NCI-H1048 (cell line): ENCODE measurements around the gene MCOLN2.
"Not testable (repeated sequence)": the region's sequence is repeated elsewhere in the genome, so short reads cannot be mapped to it uniquely, and the experiment has no call there.

Experiments
- DNase-seq: peaks from one replicate; lab custom pipeline; 2025; lab: John Stamatoyannopoulos, UW

Gene MCOLN2

DNA sequence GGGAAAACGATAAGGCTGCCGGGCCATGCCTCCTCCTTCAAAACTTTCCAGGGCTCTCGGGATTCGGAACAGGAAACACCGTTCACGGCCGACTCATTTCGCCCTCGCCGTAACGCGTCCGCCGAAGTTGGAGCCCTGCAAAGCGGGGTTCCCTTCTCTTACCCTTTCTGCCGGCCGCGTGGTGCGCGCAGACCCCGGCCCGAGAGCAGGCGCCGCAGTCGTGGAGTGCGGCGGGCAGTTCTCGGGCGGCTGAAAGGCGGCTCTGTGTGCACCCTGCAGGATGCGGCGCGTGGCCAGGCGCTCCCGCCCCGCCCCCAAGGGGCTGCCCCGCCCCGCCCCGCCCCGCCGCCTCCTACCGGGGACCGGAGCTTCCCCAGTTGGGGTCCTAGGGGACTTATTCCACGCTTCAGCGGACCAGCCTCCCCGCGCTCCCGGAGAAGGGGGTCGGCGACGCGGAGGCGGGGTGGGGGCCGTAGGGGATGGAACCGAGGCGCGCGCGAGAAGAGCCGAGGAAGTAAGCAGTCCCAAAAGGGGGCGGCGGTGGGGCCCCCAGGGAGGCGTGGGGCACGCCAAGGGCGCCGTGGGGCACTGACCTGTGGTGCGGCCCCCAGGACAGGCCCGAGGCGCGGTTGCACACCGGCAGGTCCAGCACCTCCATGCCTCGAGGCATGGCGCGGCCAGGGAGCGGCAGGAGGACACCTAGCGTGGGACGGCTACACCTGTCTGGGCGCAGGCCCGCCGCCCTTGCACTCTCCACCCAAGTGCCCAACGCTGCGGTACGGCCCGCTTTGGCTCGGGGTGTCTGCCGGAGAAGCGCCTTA, at the start of gene MCOLN2:
Gene MCOLN2, minus strand, starts transcription at position 268 of the 821 bp plus-strand sequence. Its CDS starts 241 bp downstream, at position 27.
- DNase-seq: peak; percentile 20

DNA sequence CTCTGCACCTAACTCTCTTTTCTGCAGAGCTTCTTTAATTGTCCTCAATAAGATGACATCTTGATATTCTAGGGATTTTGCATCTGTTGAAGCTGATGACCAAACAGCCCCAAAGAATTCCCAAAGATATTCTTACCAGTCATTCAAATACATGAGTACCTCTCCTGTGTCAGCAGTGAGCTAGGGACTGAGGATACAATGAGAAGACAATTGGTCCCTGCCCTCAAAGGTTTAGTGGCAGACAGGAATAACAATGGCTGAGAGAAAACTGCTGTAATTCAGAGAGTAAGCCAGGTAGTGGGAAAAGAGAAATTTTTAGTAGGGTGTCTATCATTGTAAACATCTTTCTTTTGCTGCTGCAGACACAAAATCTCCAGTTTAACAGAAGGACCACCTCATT, 45.5 kb upstream of the MCOLN2 start:
- DNase-seq: no peak

DNA sequence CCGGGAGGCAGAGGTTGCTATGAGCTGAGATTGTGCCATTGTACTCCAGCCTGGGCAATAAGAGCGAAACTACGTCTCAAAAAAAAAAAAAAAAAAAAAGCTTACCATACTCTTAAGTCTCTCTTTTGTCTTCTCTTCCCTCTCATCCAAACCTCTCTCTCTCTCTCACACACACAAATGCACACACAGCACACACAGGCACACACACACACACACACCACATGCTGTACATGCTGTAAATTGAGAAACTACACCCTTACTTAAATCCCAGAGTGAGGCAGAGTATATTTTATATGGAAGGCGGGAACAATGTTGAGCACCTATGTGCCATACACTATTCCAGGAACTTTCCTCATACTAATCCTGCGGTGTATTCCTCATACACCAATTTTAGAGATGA, 44.9 kb upstream of the MCOLN2 start:
- DNase-seq: no peak

DNA sequence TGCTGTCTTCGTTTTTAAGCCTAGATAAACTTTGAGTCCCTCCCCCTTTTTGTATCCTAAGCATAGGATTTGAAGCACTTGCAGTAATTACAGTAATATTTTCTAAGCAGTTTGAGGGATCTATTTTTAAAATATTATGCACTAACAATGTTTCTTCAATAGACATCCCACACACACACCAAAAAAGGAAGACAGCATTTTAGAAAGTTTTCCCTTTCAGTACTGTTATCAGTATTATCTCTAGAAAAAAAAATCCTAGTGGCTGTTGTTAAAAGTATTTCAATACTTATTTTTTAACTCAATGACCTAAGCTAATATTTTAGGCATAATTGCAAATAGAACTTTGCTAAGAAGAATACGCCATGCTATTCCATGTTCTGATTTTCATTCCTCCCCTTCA, 36.3 kb upstream of the MCOLN2 start:
- DNase-seq: no peak

DNA sequence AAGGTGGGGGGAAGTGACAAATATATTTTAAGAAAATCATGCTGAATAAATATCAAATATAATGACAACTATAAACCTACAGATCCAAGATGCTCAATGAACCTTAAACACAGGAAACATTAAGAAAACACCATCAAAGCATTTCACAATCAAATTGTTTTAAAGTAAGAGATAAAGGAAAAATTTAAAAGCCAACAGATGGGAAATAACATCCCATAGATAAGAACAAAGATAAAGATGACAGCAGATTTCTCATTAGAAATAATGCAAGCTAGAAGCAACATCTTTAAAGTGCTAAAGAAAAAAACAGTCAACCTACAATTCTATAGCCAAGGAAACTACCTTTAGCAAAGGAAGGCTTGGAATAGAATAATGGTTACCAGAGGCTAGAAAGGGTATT, 33.6 kb upstream of the MCOLN2 start:
- DNase-seq: no peak

DNA sequence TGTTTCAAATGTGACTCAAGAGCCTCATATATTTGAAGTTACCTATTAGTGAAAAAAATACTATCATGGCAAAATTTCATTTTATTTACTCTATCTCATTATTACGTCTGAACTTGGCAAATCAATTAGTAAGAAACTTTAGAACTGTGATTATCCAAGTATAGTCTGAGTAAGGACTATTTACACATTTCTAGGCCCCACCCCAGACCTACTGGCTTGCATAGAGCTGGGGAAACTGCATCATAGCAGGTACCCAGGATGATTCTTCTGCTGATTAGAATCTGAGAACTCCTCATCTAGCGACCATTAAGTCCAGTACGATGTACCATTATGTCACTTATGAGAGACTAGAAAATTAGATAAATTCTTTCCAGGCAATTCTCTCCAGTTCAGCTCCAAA, 31.2 kb upstream of the MCOLN2 start:
- DNase-seq: no peak

DNA sequence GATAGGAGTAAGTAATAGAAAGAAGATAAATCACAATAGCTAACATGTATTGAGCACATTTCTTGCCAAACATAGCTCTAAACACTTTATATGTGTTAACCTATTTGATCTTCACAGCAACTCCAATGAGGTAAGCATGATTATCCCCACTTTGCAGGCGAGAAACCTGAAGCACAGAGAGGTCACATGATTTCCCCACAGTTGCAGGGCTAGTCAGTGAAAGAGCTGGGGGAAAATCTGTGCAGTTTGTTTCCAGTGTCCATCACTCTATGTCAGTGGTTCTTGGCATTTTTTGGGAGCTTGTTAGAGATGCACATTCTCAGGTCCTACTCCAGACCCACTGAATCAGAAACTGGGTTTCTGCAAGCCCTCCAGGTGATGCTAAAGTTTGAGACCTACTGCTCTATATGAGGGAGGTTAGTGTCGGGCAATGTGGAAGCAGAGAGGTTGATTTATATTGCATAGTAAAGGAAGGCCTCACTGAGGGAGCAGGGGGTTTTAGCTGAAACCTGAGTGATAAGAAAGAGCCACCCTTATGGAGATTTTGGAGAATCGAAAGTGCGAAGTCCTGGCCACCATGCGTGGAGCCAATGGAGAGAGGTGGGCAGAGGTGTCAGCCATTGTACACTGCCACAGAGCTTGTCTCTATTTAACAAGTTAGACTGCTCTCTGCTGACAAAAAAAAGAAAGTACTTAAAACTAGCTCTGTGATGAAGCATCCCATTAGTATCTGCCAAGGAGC, 30.5 kb upstream of the MCOLN2 start:
- DNase-seq: no peak

DNA sequence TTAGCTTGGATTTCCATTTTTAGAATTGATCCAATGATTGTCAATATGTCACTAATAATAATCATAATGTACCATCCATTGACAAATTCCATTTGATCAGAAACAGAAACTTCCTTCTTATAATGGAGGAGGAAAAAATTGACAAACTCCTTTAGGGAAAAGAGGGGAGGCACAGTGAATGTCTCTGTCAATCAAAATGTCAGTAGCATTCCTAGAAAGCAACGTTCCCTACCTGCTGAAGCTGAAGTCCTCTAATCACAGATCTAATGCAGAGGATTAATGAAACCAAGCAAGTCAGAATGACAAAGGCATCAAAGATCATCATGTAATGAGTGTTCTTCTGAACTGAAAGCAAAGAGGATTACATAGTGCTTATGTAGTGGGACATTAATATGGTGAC, 29.0 kb upstream of the MCOLN2 start:
- no peak for DNase-seq

DNA sequence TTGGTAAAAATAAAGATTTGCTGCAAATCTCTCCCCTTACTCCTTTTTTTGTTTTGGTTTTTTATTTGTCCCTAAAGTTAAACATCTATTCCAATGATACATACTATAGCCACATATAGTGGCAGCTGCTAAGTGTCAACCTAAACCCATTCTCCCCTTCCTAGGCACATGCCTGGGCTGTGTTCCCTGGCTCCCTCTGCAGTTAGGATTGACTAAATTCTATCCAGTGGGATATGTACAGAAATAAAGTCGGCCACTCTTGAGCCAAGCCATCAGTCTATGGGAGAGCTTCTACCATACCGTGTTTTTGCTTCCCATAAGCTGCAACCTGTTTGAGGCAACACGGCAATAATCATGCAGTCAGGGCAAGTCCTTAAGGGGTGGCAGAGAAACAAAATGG, 27.8 kb upstream of the MCOLN2 start:
- DNase-seq: no peak

DNA sequence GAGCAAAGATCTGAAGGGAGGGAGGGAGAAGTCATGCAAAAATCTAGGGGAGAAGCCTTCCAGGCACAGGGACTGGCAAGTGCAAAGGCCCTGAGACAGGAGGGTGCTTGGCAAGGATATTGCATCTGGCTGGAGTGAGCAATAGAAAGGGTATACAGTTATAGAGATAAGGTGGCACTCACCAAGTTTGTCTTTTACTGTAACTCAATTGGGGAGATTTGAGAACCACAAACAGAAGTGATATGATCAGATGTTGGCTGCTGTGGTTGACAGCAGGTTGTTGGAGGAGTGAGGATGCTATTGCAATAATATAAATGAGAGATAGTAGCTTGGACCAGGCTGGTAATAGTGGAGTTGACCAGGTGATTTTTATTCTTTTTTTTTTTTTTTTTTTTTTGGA, 25.8 kb upstream of the MCOLN2 start:
- no peak for DNase-seq

DNA sequence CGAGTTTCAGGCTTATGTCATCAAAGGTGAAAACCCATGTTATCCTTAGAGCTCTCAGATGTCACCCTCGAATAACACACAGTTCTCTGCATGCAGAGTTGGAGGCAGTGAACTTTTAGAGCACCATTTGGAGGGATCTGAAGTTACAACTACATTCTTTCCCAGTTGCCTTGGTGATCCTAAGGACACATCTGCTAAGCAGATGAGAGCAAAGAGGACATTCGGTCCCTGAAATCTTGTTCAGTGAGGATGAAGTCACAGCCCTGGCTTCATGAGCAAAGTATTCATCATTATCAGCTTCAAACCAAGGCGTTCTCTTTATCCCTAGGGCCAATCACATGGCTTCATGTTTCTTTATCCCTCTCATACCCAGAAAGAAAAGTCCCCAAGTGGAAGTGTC, 23.1 kb upstream of the MCOLN2 start:
- no peak for DNase-seq

DNA sequence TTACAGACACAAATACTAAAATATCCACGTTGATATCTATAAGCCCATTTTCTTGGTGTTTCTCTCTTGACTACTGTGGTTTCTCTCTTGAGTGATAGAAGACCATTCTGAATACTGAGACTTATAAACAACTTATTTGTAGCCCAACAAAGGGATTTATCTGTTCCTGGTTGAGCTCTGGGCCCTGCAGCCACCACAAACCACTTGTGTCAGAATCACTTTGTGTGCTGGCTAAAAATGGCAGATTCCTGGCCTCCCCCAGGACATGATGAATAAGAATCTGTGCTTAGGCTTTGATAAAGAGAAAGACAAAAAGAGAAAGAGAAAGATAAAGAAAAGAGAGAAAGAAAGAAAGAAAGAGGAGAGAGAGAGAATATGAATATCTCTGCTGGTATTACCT, 18.9 kb upstream of the MCOLN2 start:
- DNase-seq: no peak

DNA sequence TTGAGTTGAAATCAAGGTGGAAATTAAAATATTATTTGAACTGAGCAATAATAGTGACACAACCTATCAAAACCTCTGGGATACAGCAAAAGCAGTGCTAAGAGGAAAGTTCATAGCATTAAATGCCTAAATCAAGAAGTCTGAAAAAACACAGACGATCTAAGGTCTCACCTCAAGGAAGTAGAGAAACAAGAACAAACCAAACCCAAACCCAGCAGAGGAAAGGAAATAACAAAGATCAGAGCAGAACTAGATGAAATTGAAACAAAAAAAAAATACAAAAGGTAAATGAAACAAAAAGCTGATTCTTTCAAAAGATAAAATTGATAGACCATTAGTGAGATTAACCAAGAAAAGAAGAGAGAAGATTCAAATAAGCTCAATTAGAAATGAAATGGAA, 8.7 kb upstream of the MCOLN2 start:
- DNase-seq: not testable (repeated sequence)

DNA sequence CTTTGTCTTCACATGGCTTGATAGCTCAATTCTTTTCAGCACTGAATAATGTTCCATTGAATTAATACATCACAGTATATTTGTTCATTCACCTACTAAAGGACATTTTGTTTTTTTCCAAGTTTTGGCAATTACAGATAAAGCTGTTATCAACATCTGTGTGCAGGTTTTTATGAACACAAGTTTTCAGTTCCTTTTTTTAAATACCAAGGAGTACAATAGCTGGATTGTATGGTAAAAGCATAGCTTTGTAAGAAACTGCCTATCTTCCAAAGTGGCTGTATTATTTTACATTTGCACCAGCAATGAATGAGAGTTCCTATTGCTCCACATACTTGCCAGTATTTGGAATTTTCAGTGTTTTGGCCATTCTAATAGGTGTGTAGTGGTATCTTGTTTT, 4.8 kb upstream of the MCOLN2 start:
- no peak for DNase-seq

DNA sequence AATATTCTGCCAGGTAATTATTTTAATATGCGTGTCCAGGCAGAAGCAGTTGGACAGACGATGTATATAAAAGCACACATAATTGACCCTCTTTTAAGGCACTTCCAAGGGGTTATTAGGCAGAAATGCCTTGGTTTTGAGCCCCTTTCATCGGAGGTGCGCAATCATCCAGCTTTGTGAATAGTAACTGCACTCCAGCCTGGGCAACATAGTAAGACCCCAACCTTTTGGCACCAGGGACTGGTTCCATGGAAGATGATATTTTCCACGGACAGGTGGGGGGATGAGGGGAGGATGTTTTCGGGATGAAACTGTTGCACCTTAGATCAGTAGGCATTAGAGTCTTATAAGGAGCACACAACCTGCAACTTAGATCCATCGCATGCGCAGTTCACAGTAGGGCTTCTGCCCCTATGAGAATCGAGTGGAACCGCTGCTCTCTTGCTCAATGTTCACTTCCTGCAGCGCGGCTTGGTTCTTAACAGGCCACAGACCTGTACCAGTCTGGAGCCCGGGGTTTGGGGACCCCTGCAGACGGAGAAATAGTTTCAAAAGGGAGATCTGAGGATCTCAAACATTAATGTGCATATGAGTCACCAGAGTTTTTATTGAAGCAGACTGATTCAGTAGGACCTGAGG, 1.8 kb upstream of the MCOLN2 start:
- no peak for DNase-seq

DNA sequence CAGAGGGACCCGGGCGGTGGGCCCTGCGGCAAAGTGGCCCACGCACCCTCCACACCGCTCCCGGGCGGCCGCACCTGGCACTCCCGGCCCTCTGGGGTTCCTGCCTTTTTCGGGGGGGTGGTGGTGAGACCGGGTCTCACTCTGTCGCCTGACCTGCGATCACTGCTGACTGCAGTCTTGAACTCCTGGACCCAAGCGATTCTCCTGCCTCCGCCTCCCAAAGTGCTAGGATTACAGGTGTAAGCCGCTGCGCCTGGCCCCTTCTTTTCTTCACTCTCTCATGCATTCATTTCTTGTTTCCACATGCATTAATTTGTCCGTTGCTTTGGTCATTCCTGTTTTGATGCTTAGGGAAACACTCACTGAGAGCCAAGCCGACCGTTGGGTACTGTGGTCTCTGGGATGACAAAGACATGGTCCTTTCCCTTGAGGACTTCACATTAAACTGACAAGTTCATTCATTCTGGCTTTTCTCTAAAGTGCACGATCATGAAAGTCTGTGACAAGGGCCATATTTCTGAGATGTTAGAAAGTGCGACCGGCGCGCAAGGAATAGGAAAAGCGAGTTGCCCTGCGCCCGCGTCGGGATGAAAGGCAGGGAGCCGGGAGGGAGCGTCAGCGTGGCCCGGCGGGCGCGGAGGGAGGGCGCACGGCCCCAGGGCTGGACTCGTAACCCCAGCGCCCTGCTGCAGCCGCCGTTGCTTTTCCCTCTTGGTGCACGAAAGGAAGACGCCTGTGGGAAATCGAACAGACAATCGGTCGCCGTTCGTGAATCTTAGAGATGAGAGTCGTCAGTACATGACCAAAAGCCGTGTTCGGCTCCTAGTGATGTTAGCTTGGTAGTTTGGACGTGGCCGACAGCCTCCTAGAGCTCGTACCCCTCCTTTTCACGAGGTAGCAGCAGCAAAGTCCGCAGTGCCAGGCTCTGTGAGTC, 1.0 kb upstream of the MCOLN2 start:
- DNase-seq: no peak

DNA sequence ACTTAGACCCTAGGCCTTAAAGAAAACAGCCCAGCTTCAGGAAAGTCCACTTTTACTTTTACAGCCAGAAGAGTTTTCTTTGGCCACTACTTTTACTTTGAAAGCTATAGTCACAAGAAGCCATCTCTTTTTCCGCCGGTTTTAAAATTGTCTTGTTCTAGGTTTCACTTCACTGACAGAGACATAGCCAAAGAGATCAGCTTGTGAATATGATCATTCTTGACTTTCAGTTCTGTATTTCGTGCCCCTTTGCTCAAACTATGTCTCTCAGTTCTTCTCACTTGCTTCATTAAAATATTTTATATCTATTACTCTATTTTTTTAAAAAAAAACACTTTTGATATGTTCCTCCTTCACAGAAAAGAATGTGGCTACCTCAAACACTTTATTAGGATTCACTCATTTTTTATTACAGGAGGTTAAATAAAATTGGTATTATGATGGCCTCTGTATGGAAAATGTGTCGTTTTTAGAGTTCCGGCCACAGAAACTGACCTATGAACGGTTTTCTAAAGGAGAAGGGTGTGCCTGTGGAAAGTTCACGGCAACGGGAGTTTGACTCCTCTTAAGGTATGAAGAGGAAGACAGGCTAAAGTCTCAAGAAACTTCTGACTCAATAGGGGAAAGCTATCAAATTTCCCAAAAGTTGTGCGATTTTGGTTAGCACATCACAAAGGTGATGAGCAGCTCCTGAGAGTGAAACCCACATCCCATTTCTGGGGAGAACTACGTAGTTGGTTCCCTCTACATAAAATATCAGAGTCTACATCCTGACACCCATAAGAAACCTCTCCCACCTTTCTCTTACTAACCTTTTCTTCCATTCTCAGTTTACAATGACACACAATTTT, 1.2 kb downstream of the MCOLN2 start:
- no peak for DNase-seq

DNA sequence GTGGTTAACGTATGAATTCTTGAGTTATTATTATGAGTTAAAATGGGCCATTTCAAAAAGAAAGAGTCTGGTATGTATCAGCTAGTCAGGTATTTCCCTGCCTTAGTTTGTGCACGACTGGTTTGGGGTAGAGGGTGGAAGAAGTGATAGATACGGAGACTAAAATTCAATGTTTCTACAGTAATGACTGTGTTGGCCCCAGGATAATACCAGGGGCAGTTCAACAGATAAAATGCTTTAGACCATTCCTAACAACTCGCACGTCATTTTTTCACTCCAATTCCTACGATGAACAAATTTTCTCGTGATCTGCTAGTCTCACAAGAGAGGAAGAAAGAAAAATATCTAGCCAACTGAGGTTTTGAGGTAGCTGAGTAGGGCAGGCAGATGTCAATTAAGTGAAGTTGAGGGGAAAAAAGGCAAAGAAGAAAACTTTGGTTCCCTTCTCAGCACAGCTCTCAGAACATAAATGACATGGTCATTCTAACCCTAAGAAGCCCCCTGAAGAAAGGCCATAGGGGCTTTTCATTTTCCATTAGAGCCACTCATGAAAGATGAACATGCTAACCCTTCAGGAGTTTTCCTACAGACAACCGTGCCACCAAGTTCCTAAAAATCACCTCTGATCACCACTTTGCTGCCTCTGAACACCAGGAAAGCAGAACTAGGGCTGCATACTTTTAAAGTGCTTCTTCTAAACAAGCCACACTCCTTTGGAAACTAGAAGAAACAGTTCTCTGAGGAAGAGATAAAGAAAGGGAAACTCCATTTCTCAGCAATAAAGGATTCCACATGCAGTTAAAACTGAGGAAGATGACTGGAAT, 5.6 kb downstream of the MCOLN2 start:
- no peak for DNase-seq

DNA sequence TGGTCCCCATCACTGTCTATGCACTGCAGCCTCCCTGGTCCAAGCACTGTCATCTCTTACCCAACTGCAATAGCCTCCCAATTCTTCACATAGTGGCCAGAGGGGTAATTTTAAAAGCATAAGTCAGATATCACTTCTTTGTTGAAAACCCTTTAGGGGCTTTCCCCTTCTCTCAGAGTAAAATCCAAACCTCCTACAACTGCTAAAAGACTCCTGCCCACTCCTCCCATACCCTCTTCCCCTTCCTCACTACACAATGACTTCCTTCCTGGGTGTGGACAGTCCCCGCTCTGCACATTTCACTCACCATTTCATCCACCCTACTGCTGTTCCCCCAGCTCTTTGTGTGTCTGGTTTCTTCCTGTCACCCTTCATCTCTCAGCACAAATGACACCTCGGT, 8.3 kb downstream of the MCOLN2 start:
- DNase-seq: no peak

DNA sequence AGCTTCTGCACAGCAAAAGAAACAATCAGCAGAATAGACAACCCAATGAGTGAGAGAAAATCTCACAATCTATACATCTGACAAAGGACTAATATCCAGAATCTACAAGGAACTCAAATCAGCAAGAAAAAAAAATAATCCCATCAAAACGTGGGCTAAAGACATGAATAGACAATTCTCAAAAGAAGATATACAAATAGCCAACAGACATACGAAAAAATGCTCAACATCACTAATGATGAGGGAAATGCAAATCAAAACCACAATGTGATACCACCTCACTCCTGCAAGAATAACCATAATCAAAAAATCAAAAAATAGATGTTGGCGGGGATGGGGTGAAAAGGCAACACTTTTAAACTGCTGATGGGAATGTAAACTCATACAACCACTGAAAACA, 10.4 kb downstream of the MCOLN2 start:
- not testable (repeated sequence) for DNase-seq
